AG09309 (cell line): Measurements from ENCODE around the gene UMPS.

Source experiments
- DNase-seq: peaks from one replicate; pipeline ENCODE4 v3.0.0-alpha.2; 2010; ENCODE audit warnings: low read depth
- H3K4me3 ChIP-seq: 2 replicates; pipeline ENCODE4 v1.5.1; 2011; ENCODE audit warnings: mild to moderate bottlenecking, low read depth, low read length, moderate library complexity; ENCODE audit not compliant: control insufficient read depth
- TF ChIP-seq, protein P1 (sequence below): IDR thresholded peaks from 2 replicates; pipeline ENCODE4 v1.5.1; 2011; ENCODE audit warnings: mild to moderate bottlenecking, low read depth, low read length, inconsistent platforms; ENCODE audit not compliant: insufficient read depth, control insufficient read depth; ENCODE audit errors: missing control alignments

Gene UMPS

DNA sequence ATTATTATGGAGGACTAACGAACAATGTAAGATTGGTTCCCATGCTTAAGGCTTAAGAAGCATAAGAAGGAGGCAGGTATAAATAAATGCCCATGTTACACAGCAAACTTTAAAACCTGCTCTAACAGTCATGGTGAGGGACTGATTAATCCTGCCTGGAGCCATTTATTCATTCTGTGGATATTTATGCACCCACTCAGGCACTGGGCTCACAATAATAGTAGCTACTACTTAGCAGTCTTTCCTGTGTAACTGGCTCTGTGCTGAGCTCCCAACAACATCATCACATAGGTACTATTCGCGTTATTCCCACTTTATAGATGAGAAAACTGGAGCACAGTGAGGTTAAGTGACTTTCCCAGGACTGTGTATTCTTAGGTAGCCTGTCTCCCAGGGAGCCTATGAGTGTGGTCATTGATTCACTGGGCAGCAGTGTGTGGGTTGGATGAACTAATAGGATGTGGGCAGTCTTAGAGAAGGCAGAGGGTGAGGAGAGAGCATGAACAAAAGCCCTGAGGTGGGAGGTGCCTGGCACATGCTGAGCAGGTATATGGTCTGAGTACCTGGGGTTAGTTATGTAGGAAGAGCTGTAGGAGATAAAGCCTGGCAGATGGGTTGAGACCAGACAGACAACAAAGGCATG lies 44.1 kb upstream of the UMPS start:
- TF ChIP-seq, protein P1, sequence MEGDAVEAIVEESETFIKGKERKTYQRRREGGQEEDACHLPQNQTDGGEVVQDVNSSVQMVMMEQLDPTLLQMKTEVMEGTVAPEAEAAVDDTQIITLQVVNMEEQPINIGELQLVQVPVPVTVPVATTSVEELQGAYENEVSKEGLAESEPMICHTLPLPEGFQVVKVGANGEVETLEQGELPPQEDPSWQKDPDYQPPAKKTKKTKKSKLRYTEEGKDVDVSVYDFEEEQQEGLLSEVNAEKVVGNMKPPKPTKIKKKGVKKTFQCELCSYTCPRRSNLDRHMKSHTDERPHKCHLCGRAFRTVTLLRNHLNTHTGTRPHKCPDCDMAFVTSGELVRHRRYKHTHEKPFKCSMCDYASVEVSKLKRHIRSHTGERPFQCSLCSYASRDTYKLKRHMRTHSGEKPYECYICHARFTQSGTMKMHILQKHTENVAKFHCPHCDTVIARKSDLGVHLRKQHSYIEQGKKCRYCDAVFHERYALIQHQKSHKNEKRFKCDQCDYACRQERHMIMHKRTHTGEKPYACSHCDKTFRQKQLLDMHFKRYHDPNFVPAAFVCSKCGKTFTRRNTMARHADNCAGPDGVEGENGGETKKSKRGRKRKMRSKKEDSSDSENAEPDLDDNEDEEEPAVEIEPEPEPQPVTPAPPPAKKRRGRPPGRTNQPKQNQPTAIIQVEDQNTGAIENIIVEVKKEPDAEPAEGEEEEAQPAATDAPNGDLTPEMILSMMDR: no peak
- DNase-seq: no peak
- H3K4me3 ChIP-seq: no peak overlapping the region

DNA sequence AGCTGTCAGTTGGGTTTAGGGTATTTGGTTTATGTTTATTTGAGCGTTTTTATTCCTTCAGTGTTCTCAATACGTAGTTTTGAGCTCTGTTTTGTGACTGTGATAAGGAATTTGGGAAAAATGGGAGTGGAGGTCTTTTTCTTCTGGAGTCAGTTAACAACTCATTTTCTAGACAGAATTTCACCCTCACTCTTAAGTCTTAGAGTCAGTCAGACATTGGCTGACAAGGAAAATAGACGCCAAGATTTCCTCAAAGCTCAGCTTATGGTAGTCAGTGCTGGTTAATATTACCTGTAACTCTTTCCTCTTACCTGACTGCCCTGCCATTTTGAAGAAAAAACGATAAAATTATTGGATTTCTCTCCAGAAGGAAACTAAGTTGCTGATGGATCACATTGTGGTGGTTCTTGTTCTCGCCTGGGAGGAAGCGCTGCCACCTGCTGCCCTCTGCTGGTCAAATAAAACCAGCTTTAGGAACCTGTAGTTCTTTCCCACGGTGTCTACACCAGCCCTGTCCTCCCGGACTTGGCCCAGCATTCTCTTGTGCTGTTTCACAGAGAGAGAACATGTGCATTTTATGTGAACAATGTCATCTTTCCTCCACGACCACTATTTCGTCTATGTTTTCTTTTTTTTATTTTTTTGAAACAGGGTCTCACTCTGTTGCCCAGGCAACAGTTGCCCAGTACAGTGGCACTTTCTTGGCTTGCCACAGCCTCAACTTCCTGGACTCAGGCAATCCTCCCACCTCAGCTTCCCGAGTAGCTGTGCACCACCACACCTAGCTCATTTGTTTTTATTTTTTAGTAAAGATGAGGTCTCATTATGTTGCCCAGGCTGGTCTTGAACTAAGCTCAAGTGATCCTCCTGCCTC lies 41.4 kb upstream of the UMPS start:
- TF ChIP-seq, protein P1: peak; percentile 87
- H3K4me3 ChIP-seq: no peak overlapping the region
- peak; percentile 31 for DNase-seq

DNA sequence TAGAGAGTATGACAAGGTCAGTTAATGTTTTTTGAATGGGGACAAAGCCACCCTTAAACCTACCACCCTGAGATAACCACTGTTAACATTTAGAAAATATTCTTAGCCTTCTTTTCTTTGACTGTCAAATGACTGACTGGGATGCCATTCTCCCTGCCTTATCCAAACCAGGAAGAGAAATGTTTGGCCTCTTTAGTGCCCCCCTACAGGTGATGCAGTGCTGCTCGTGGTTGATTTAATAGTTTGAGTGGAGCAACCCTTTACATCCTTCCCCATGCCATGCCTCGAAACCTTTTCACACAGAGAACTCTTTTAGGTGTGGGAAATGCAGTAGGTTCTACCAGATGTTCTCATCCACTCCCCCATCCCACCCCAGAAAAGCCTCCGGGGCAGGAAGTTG lies 38.7 kb upstream of the UMPS start:
- no peak overlapping the region for H3K4me3 ChIP-seq
- TF ChIP-seq, protein P1: no peak
- DNase-seq: no peak

DNA sequence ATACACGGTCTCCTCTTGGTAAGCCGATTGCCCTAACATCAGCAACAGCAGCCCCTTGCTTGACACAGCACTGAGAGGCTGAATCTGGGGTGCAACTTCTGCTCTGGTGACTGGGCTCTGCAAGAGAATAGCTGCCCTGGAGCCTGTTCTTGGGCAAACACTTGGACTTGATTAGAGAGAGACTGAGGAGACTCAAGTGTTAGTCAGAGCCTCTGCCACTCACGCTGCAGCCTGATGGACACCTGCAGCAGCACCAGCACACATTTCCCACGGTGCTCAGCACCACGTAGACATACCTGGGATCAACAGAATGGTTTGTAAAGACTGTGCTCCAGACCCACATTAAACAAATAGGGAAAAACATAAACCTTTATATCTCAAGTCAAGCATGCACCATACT lies 35.8 kb upstream of the UMPS start:
- no peak for DNase-seq
- TF ChIP-seq, protein P1: no peak

DNA sequence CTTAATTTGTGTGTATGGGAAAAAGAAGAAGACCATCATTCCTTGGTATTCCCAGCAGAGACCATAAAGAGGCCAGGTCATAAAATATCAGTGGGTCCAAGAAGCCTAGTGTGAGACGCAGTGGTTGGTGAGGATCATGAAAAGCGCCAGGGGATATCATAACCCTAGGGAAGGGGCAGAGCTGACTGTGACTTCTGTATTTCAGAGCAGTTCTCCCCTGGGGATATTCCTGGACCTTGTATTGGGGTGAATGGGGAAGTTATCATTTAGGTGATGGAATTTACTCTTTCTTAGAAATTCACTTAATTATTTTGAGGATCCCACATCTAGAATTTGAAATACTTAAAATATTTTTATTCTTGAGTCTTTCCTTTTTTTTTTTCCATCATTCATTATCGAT lies 34.9 kb upstream of the UMPS start:
- TF ChIP-seq, protein P1: no peak
- no peak for DNase-seq
- H3K4me3 ChIP-seq: no peak overlapping the region

More for the DNA sequence above, 35.8 kb upstream of the UMPS start:
- H3K4me3 ChIP-seq: no peak overlapping the region

DNA sequence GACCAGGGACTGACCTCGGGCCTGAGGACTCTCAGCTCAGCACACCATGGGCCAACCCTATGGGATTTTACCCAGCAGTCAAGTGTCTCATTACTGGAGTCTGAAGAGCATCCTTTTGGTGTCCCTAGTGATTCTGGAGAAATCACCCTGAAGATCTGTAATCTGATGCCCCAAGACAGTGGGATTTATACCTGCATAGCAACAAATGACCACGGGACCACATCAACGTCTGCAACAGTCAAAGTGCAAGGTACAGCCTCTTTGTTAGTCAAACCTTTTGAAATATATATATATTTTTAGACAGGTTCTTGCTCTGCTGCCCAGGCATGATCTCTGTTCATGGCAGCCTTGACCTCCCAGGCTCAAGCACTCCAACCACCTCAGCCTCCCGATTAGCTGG lies 34.2 kb upstream of the UMPS start:
- TF ChIP-seq, protein P1: no peak
- DNase-seq: no peak
- H3K4me3 ChIP-seq: no peak overlapping the region

DNA sequence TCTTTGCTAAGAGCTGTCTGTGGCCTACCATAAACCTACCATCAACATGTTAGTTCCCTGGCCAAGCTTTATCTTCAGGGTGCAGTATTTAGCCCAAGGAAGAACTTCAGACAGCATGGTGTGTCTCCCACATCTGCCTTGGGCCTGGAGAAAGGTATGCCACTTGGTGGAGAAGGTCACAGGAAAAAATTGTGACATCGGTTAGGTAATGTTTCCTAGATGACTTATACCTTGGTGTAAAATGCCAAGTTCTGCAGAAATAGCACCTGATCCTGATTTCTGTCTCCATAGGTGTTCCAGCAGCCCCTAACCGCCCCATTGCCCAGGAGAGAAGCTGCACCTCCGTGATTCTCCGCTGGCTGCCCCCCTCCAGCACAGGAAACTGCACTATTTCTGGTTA lies 33.0 kb upstream of the UMPS start:
- DNase-seq: no peak
- no peak overlapping the region for H3K4me3 ChIP-seq
- TF ChIP-seq, protein P1: no peak
